ENCODE measurements around the gene HCFC1.

HCFC1 gene

DNA sequence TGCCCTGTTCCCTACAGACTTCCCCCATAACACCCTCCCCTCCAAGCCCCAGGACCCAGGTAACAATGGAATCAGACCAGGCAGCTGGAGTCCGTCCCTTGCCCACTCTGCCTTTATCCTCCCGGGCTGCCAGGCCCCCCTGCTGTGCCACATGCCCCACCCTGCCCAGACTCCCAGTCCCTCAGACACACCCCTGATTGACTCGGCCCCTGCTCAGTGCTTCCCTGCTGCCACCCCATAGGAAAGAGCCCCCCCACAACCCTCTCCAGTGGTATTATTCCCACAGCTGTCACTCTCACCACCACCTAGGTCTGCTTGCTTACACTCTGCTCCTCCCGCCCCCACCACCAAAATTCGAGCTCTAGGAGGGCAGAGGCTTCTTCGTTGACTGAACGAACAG is 32.0 kb downstream of the HCFC1 start:
- DNase-seq (ENCODE audit: low read depth) = no peak

DNA sequence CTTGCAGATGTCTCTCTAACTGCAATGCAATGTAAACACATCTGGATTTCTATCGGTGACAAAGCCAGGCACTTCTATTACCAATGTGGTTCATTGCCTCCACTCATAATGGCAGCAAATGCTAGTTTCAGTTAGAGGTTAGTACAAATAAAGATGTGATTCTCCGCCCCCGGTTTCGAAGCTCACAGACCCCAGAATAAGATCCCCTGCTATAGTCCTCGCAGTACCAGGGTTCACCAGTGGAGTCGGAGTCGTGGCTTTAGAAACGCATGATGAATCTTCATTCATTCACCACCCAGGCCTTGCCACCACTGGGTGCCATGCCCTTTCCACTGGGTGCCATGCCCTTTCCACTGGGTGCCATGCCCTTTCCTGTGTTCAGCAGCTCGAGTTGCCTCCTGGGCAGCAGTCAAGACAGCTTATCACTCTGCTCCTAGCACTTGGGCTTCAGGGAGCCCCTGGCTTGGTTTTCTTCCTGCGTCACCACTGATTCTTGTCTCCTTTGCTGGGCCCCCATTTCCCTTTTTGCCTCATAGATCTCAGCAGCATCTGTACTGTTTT is 33.3 kb downstream of the HCFC1 start:
- no peak for DNase-seq (ENCODE audit: low read depth)

DNA sequence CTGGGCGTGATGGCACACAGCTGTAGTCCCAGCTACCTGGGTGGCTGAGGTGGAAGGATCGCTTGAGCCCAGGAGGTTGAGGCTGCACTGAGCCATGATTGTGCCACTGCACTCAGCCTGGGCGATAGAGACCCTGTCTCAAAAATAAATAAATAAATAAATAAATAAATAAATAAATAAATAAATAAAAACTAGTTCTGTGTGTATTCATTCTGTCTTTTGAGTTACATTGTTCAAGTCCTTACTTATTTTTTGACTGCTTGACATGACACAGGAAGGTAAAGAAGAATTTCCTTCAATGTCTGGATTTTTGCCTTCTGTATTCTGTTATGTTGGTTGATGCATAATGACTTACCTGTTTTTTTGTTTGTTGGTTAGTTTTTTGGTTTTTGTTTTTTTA is 34.6 kb downstream of the HCFC1 start:
- DNase-seq (ENCODE audit: low read depth) = no peak

DNA sequence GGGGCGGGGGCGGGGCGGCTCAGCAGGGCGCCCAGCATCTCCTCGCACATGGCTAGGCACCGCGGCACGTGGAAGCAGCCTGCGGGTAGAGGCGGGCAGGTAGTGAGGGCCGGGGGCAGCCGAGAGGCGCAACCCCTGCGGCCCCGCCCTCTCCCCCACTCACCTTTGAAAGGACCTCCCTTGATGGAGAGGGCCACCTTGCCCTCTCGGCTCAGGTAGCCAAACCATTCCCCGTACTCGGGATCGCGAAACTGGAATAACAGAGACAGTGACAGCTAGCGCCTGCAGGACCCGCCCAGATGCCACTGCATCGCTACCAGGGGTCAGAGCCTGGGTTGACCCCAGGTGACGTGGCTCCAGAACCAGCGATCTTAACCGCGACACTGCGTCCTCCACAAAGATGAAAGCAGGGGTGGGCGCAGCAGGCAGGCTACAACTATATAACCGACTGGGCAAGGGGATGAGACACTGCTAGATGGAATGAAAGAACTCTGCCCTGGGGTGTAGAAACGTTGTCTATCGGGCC is 36.2 kb downstream of the HCFC1 start:
- DNase-seq (ENCODE audit: low read depth) = no peak

GRCh38 chrX:153934762-153935325 is 36.8 kb downstream of the HCFC1 start, which contains the start of gene NAA10:
Gene NAA10 (minus strand): TSS chrX:153935037. CDS start chrX:153934904, 133 bp downstream.
- DNase-seq (ENCODE audit: low read depth) = no peak

DNA sequence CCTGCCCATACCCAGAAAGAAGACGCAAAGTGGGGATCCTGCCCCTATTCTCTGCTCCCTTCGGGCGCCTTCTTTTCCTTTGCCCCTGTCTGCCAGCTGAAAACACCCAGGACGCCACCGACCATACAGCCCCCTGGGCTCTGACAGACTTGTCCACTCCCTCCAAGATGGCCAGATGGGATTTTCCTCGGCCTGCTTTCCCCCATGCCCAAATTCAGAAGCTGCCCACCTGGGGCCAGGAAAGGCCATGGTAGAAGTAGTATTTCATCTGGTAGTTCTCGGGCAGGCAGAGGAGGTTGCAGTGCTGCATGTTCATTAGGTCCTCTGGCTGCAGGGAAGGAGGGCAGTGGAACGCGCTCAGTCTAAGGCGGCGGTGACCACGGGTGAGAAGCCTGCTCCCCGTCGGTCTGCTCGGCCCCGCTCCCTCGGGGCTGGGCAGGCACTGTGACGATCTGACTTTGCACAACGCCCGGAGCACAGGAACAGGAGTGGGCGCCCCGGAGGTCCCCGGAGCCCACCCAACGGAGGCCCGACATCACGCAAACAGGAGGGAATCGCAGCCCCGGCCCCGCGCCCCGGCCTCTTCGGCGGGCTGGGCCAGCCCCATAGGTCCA is 37.4 kb downstream of the HCFC1 start:
- DNase-seq (ENCODE audit: low read depth) = no peak

DNA sequence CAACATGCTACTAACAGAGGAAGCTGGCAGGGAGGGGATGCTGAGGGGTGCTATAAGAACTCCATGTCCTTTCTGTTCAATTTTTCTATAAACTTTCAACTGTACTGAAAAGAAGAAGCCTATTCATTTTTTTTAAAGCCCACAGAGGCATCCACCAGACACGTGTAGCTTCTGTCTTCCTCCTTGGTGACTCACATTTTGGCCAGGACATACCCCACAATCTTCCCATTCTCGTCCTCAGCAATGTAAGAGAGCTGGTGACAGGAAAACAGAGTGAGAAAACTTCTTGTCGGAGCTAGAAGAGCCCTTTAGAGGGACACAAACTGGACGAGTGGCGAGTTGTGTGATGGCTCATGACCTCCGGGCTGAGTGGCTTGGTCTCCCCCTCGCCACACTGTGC is 37.9 kb downstream of the HCFC1 start:
- DNase-seq (ENCODE audit: low read depth) = no peak

- no peak for DNase-seq (ENCODE audit: low read depth)
These were observed 39.2 kb downstream of the HCFC1 start for GRCh38 chrX:153932220-153932915.

DNA sequence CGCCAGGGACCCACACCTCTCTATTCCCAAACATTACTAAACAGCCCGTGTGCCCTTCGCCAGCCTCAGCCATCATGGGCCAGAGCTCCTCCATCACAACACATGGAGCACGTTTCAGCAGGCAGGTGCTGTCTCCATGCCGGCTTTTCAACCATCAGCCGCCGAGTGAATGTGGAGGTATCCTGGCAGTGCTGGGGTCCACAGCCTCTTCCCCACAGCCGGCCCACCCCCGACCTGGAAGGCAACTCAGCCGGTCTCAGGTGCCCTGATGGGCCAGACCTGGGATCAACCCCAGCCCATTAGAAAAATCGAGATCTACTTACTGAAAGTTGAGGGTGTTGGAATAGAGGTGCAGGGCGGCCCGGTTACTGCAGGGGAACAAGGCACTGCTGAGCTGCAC is 39.9 kb downstream of the HCFC1 start:
- DNase-seq (ENCODE audit: low read depth) = no peak

DNA sequence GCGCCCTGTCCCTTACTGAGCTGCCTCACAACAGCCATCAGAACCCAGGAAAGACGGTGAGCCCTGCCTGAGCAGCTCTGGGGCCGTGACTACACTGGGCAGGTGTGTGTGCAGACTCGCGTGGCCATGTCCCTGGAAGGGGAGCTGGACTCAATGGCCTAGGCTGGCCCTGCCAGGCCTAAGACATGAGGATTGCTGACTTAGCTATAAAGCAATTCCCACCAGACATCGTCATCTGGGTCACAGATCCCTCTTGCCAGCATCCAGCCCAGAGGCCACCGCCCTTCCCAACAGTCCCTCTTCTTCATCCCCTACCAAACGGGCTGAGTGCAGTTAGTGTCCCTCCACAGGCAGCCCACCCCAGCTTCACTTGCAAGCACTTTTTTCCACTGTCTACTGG is 40.5 kb downstream of the HCFC1 start:
- DNase-seq (ENCODE audit: low read depth) = no peak

DNA sequence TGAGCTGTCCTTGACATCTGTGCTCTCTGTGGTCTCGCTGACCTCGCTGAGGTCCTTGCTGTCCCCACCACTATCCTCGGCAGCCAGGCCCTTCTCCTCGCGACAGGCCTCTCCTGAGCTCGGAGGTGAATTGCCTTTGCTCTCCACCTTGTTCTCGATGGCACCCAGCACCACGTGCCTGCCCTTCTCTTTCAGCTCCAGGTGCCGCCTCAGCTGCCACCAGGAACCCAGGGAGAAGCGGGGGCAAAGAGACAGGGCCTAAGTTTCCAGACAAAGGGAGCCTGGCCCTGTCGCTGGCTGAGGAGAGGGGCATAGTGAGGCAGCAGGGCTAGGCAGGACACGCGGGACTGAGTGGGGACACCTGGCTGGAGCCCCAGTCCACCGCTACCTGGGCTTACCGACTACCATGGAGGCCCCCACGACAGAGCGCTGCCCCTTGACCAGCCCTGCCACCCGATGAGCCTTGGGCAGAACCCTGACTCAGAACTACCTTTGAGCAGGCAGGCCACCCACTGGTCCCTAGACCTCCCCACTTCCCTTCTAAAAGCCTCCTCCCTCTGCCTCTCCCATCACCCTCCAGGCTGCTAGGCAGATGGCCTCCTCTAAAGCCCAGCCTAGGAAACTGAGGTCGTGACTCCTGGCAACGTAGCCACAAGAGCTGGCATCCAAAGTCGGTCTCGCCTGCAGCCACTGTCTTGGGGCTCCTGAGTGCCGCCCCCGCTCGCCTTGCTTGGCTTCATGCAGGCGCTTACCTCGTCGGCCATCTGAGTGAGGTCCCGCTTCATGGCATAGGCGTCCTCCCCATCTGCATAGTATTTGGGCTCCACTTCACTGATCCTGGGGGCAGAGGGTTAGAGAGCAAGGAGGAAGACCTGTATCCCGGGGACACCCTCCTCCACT is 41.4 kb downstream of the HCFC1 start:
- no peak for DNase-seq (ENCODE audit: low read depth)

DNA sequence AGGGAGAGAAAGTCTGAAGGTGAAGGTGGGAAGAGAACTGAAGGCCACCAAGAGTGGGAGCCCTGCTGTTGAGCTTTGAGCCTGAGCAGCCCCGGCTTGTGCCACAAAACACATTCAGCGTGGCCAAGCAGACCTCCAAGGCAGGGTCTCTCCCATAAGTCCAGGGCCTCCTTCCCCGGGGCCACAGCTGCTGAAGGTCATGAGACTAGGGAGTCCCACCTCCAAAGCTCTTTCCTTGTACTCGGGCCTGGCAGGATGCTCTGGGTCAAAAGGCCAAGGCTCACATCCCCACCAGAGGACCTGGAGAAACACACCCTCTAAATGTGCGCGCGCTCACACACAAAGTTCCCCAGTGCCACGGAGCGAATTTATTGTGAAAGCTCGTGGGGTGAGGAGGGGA is 42.0 kb downstream of the HCFC1 start:
- DNase-seq (ENCODE audit: low read depth) = no peak

DNA sequence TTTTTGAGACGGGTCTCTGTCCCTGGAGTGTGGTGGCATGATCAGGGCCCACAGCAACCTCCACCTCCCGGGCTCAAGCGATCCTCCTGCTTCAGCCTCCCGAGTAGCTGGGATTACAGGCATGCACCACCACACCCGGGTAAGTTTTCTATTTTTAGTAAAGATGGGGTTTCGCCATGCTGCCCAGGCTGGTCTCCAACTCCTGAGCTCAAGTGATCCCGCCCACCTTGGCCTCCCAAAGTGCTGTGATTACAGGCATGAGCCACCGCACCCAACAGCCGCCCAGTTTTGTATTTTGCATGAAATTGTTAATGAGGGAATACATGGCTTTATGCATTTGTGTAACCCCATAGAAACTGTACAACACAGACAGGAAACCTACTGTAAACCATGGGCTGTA is 42.8 kb downstream of the HCFC1 start:
- DNase-seq (ENCODE audit: low read depth) = no peak

- peak; percentile 74 for DNase-seq (ENCODE audit: low read depth)
These were observed 43.5 kb downstream of the HCFC1 start for GRCh38 chrX:153927922-153928760.

DNA sequence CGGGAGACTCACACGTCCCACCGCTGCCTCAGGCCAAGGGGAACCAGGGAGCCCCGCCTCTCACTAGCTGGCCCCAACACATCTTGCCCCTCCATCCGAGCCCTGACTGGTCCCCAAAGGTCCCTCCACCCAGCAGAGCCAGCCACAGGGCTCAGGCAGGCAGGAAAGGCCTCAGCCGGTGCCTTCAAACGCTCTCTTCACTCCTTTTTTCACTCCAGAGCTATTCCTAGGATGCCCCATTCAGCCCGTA is 44.0 kb downstream of the HCFC1 start:
- no peak for DNase-seq (ENCODE audit: low read depth)

DNA sequence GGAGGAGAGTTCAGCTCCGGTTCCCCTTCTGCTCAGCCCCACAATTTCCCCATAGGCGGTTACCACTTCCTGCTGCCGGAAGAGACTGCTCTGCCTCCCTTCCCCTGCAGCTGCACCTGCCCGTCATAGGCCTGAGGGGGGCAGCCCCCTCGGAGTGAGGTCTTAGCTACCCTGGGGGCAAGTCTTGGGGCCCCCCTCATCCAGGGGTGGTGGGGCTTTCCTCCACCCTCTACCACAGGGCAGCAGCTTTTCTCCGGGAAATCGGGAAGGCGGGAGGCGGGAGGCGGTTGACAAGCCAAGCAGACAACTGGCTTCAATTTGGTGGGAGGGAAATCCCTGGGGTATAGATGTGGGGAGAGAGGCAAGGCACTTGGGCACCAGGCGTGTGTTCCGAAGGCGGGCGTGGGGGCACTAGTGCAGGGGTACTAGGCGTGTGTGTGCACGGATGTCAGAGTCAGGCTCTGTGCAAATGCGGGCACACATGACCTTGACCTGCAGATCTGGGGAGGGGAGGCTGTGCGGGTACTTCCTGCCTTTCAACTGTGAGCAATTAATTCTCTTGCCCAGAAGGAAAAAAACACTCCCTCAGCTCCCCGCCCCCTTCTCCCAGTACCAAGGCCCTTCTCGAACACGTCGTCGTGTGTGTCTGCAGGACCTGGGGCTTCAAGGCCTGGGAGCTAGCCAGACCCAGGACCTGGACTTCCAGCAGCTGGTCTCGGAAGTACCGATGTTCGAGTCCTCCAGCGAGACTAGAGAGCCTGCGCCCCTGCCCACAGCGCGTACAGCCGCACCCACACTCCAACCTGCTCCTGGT is 44.6 kb downstream of the HCFC1 start:
- DNase-seq (ENCODE audit: low read depth) = peak; percentile 41

- no peak for DNase-seq (ENCODE audit: low read depth)
These were observed 45.1 kb downstream of the HCFC1 start for GRCh38 chrX:153926552-153926857.

- DNase-seq (ENCODE audit: low read depth) = no peak
These were observed 45.7 kb downstream of the HCFC1 start, which contains the start of gene ARHGAP4 for GRCh38 chrX:153925739-153926551. Gene ARHGAP4 (minus strand): TSS chrX:153926264. CDS start chrX:153926202, 62 bp downstream.

- no peak for DNase-seq (ENCODE audit: low read depth)
These were observed 46.3 kb downstream of the HCFC1 start for GRCh38 chrX:153925387-153925738.
